ENCODE data around the gene RAB18. TPM values are rescaled to one million over a fixed set of nuclear protein-coding genes. Genes with fewer than 3 reads are reported as not detected.
"Not testable (repeated sequence)": the region's sequence is repeated elsewhere in the genome, so short reads cannot be mapped to it uniquely, and the experiment has no call there.

The RAB18 gene
- total RNA-seq: 100 to 1,000 TPM; 110 to 114 TPM
- long read RNA-seq, full-length matches to known transcripts: 116 of 128 reads
- long read RNA-seq, partial matches to known transcripts: 1 of 128 reads
- long read RNA-seq, other reads (novel, unspliced or antisense): 11 of 128 reads

DNA sequence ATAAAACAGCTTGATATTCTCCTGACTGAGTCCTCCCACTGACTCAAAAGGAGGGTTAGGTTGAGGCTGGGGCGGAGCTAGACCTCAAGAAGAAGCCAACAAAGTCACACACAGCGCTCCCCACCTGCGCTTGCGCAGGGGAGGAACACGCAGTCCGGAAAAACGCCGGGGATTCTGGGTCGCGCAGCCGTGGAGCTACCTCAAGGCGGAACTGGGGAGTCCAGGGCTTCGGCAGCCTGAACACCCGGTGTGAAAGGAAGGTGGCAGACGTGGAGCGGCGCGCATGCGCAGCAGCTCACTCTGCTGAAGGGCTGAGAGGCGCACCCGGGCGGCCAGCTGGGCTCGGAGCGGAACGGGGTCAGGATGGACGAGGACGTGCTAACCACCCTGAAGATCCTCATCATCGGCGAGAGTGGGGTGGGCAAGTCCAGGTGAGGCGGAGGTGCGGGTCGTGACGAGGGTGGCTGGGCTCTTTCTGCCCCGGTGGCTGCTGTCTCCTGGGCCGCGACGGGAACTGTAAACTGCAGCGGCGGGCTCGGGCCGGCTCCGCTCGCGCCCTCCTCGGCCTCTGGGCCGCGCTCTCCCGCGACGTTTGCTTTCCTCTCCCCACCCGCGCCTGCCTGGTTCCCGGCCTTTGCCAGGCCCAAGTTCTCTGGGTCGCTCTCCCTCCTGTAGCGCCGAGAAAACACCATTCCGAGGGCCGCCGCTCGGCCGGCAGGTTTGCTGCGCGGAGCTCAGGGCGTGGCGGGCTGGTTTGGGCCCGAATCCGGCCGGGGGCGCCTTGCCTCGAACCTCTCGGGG lies at the start of gene RAB18:
TSS of gene RAB18 (plus strand) at position 298 of the 801 bp plus-strand sequence. CDS start at position 364, 66 bp downstream.
- DNase-seq (peak; percentile 97 to 99), ATAC-seq (peak; percentile 95)
- intact Hi-C loops (cut with DNase I, micrococcal nuclease): no loop called here

DNA sequence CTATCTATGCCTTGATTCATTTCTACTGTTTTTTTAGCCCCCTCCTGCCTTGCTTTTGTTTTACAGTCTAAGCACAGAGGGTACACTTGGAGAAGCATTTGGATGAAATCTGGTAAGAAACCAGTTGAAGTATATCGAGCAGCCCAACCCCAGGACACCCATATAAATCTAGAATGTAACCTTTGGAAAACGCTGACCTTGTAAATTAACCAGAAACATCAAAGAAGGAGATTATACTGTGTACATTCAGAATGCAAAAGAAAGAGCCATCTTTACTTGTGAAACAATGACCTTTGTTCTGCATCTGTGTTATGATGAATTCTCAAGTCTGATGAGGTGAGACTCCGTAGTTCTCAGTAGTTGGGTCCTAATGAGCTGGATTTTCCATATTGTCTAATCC lies 49.3 kb upstream of the RAB18 start:
- intact Hi-C loops (cut with DNase I, micrococcal nuclease): no loop called here
- ATAC-seq (no peak), DNase-seq (no peak)

DNA sequence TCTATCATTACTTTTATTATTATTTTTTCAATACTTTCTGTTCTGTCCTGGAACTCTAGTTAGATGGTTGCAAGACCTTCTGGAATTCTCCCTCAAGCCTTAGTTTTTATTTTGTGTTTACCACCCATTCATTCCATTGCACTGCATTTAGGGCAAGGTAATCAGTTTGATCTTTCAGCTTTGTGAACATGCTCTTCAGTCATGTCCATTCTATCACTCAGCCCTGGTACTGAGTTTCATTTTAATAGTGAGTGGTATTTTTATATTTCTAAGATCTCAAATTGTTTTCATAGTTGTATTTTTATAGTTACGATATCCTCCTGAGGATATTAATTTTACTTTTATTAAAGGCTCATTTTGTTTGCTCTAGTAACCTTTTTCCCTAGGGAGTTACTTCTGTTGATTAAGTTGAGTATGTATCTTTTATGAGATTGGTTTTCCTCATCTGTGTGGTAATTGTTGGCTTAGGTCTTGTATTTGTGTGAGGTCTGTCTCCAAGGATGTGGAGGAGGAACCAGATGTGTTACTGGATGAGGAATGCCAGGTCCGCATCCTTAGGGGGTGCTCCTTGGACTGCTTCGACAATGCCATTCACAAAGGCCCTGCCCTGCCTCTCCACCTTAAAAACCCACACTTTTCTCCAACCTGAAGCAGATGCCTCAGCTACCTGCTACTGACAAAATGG lies 46.7 kb upstream of the RAB18 start:
- DNase-seq: no peak
- ATAC-seq: no peak
- intact Hi-C loops (cut with DNase I, micrococcal nuclease): no loop called here

DNA sequence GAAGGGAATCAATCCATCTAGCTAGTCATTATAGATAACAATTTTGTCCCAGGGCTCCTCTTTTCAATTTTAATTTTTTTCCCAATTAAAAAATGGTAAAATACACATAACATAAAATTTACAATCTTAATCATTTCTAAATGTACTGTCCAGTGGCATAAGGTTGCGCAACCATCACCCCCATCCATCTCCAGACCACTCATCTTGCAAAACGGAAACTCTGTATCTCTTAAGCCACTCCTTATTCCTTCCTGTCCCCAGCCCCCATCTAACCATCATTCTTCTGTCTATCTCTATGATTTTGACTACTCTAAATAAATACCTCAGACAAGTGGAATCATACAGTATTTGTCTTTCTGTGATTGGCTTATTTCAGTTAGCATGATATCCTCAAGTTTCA lies 46.1 kb upstream of the RAB18 start:
- ATAC-seq (no peak), DNase-seq (no peak)
- intact Hi-C loops (cut with DNase I, micrococcal nuclease): no loop called here

DNA sequence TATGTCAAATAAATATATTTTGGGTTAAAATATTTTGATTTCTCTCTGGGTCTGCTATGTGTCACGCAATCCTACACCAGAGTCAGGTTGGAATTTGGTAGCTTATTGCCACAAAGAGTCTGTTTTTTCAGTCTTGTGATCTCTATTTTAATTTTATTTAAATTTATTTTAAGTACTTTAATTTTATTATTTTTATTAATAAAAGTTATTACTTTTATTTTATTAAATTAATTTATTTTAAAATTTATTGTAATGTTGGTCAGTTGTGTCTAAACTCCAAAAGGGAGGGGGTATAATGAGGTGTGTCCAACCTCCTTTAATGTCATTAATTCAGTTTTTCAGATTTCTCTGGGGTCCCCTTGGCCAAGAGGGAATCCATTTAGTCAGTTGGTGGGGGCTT lies 42.8 kb upstream of the RAB18 start:
- no peak for ATAC-seq
- no peak for DNase-seq
- intact Hi-C loops (cut with DNase I, micrococcal nuclease): no loop called here

DNA sequence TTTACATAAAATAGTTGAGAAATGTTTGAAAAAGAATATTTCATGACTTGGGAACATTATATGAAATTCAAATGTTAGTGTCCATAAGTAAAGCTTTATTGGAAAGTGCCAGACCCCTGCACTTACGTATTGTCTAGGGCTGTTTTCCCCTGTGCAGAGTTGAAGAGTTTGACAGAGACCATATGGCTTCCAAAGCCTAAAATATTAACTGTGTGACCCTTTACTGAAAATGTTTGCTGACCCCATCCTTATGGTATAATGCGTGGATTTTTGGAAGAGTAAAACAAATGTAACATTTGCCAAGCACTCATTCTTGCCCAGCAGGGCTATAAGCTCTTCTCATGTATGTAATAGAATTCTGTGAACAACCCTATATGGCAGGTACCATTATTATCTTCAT lies 40.1 kb upstream of the RAB18 start:
- DNase-seq: no peak
- no peak for ATAC-seq
- intact Hi-C loops (cut with DNase I, micrococcal nuclease): no loop called here

DNA sequence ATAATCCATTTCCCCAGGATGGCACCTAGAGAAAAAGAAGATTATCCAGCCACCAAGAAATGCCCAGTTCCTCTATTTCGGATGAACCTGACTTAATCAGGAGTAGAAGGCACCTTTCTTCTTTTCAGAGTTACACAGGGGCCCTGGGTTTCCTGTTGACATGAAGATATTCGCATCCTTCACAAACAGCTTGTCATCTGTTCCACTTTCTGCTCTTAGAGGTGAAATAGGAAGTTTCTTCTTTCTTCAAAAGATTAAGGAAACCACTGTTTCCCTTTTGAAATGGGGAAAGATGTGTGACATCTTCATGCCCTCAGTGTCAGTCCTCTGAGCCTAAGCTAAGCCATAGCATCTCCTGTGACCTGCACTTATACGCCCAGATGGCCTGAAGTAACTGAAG lies 39.1 kb upstream of the RAB18 start:
- intact Hi-C loops (cut with DNase I, micrococcal nuclease): no loop called here
- ATAC-seq: no peak
- no peak for DNase-seq

DNA sequence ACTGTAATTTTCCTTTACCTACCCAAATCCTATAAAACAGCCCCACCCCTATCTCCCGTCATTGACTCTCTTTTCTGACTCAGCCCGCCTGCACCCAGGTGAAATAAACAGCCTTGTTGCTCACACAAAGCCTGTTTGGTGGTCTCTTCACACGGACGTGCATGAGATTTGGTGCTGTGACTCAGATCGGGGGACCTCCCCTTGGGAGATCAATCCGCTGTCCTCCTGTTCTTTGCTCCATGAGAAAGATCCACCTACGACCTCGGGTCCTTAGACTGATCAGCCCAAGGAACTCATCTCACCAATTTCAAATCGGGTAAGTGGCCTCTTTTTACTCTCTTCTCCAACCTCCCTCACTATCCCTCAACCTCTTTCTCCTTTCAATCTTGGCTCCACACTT lies 38.5 kb upstream of the RAB18 start:
- intact Hi-C loops (cut with DNase I, micrococcal nuclease); ATAC-seq; DNase-seq: not testable (repeated sequence)

DNA sequence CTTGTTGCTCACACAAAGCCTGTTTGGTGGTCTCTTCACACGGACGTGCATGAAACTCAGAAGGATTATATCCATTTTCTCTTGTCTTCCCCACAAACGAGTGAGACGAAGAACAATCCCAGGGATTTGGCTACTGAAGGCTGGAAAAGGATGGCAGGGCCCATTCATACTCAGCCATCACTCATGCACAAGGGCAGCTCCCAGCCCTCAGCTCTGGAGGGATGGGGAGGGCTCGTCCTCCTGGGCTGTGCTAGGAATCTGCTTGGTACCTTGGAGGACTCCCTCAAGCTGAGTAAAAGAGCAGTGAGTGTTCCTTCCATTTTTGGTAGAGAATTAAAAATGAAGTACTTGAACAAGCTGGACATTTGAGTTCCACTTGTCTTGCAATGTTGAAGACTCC lies 33.2 kb upstream of the RAB18 start:
- intact Hi-C loops (cut with DNase I, micrococcal nuclease): no loop called here
- DNase-seq (no peak), ATAC-seq (no peak)

DNA sequence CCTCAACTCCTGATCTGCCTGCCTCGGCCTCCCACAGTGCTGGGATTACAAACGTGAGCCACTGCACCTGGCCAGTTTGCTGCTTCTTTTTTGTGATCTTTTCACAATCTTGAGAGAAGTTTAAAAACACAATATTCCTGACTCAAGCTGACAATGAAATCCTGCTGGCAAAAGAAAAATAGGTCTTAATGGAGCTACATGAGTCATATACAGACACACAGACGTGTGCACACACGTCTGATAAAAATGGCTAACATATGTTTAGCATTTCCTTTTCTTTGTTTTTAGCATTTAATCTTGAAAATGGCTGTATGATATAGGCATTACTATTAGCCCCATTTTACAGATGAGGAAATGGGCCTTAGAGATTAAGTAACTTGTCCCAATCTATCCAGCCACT lies 29.4 kb upstream of the RAB18 start:
- intact Hi-C loops (cut with DNase I, micrococcal nuclease): no loop called here
- ATAC-seq: no peak

DNA sequence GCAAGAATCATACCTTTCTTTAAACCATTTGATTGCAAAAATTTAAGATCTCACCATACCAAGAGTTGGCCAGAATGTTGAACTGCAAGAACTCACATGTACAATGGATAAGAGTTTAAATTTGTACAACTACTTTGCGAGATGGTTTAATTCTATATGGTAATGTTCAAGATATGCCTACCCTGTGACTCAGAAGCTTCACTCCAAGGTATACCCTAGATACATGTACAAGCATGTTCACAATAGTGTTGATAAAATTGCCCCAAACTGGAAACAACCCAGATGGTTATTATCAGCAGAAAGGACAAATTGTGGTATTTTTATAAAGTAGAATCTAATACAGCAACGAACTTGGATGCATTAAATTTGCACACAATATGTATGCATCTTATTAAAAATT lies 25.1 kb upstream of the RAB18 start:
- DNase-seq: no peak
- ATAC-seq: no peak
- intact Hi-C loops (cut with DNase I, micrococcal nuclease): no loop called here

More for the DNA sequence above, 29.4 kb upstream of the RAB18 start:
- no peak for DNase-seq

DNA sequence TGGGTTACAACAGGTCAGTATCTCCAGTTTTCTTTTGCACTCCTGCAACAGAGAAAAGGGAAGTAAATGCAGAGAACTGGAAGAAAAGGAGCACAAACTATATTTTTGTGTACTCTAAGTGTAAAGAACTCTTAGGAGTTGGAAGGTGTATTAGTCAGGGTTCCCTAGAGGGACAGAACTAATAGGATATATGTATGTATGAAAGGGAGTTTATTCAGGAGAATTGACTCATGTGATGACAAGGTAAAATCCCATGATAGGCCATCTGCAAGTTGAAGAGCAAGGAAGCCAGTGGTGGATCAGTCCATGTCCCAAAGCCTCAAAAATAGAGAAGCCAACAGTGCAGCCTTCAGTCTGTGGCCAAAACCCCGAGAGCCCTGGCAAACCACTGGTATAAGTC lies 22.6 kb upstream of the RAB18 start:
- ATAC-seq (no peak), DNase-seq (no peak)
- intact Hi-C loops (cut with DNase I, micrococcal nuclease): no loop called here

DNA sequence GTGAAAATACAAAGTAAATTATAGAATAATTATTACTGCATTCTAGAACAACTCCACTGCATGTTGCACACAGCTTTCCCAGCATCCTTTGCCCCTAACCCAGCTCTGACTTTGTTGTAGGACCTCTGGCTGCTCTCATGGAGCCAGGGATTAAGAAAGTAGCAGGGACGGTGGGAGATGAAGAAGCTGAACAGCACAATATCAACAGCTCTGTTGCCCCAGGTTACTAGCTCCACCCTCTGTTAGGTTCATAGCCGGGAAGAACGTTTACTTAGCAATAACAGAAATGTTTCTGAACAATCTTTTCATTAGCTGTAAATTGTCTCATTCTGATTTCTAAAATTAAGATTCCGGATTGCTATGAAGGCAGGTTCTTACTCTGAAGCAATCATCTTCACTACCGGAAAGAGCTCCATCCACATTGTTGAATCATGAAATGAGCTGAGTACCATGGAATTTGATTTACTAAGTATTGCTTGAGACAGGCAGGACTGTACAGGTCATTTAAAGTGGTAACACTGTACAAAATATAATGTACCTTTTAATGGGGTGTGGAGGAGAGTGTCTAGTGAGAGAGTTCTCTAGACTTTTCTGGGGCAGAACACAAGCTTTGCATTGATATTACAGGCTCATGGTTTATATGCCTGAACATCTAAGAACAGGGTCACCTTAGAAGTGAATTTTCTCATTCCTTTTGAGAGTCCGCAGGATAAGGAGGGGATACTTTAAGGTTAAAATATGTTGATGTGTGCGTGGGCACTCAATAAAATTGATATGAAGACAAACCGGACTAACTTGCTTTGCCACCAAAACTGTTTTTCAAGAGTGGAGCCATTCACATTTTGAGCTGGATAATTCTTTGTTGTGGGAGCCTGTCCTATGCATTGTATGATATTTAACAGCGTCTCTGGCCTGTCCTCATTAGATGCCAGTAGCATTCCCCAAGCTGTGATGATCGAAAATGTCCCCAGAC lies 20.8 kb upstream of the RAB18 start:
- intact Hi-C loops (cut with DNase I, micrococcal nuclease): no loop called here
- DNase-seq: no peak
- no peak for ATAC-seq

DNA sequence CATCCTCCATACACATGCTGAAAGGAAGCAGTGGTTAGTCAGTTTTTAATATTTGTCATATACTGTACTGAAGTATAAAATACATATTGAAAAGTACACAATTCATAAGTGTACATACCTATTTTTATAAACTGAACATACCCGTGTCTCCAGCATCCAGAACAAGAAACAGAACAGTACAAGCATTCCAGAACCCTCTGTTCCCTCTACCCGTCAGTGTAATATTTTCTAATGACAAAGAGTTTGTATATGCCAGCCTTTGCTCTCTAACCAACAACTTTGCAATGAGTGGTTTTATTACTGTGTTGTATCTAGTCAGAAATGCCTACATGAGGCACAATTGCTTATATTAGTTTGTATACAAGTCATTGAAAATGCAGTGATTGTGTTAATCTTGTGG lies 18.7 kb upstream of the RAB18 start:
- intact Hi-C loops (cut with DNase I, micrococcal nuclease): no loop called here
- no peak for DNase-seq
- ATAC-seq: no peak

DNA sequence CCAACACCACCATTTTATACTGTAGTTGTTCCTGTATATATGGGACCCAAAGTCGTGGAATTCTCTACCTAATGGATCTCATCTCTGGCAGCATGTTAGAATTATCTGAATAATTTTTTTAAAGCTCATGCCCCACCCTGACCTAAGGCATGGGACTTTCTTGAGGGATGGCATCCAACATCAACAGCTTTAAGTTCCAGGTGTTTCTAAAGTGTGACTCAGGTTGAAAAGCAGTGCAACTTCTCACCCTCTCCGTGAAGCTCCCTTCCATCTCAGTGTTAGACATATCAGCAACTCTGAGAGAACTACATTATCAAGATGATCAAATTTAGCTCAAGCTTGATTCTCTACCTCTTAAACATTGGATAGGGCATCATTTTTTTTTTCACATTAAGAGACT lies 18.1 kb upstream of the RAB18 start:
- intact Hi-C loops (cut with DNase I, micrococcal nuclease): no loop called here
- no peak for DNase-seq
- no peak for ATAC-seq

DNA sequence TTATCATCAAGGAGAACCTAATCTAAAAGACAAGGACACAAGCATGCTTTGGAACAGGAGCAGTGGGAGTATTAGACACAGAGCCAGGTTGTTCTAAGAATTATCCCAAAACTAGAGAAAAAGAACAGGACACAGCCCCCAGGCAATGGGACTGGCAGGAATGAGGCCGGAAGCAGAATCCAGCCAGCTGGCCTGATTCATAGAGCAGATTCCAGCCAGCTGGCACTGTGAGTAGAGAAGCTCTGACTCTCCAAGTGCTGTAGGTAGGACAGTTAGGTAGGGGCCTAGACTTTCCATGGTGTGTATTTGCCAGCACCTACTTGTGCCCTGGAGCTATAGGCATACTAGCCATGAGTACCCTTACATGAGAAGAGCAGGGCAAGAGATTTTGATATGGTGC lies 13.3 kb upstream of the RAB18 start:
- ATAC-seq (no peak), DNase-seq (no peak)
- intact Hi-C loops (cut with DNase I, micrococcal nuclease): no loop called here

DNA sequence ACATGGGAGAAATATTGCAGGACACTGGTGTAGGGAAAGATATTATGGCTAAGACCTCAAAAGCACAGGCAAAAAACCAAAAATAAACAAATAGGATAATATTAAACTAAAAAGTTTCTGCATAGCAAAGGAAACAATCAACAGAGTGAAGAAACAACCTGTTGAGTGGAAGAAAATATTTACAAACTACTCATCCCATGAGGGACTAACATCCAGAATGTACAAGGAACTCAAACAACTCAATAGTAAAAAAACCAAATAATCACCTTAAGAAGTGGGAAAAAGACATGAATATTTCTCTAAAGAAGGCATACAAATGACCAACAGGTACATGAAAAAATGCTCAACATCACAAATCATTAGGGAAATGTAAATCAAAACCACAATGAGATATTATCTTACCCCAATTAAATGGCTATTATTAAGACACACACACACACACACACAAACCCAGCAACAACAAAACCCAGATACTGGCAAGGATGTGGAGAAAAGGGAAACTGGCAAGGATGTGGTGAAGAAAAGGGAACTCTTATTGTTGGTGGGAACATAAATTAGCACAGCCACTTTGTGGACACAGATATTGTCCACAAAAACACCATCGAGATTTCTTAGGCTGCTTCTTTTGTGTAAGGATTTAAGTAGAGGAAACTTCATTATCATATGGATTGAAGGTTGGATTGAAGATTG lies 9.8 kb upstream of the RAB18 start:
- ATAC-seq (no peak), DNase-seq (no peak)
- intact Hi-C loops (cut with DNase I, micrococcal nuclease): no loop called here

DNA sequence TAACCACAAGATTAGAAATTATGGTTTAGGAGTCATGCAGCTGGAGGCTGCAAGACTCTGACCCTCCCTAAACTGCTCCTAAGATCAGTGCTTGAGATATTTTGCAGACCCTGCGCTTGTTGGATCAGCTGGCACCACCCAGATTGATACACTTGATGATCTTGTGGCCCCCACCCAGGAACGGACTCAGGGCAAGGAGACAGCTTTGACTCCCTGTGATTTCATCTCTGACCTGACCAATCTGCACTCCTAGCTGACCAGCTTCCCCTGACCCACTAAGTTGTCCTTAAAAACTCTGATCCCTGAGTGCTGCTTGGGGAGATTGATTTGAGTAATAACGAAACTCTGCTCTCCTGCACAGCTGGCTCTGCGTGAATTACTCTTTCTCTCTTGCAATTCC lies 8.0 kb upstream of the RAB18 start:
- ATAC-seq: no peak
- intact Hi-C loops (cut with DNase I, micrococcal nuclease): no loop called here
- DNase-seq: no peak

DNA sequence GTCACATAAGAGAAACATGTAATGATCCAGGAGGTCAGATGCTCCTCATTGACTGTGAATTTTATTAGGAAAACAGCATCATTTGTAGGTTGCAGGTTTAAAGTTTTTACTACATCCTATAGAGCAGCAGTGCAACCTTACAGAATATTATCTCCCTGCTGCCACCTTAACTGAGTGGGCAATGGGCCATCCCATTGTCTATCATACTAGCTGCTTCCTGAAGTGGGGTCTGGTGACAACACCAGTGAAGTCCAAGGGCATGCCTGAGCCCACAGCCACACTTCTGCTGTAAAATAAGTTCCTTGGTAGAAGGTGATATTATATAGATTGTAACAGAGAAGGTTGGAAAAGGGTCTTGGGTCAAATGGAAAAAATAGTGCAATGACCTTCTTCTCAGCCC lies 4.0 kb upstream of the RAB18 start:
- no peak for ATAC-seq
- intact Hi-C loops (cut with DNase I, micrococcal nuclease): no loop called here
- no peak for DNase-seq

Data from left colon (tissue), 2 donors.